ENCODE data around the gene CLCN2. TPM values are rescaled to one million over a fixed set of nuclear protein-coding genes. Genes with fewer than 3 reads are reported as not detected.

Gene CLCN2
- total RNA-seq, 1 experiment from 2014 or later: 22.6 TPM

DNA sequence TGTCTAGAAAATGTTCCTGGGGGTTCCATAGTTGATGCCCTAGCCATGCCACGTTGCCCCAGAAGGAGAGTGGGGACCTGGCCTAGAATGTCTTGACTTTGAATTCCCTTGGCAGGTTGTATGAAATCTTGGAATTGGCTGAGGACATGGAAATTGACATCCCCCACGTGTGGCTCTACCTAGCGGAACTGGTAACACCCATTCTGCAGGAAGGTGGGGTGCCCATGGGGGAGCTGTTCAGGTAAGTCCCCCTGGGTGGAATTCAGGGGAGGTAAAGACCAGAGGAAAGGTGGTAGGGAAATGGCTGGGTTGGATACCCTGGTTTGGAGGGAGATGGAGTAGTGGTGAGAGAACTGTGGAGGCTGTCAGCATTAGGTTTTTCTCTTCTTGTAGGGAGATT lies 32.9 kb downstream of the CLCN2 start (continued):
- TF ChIP-seq HMGXB4 (CRISPR knock-in tag; IDR thresholded peaks at IDR 0.05): no peak

- ATAC-seq (no peak), DNase-seq (ENCODE audit: low spot score) (no peak)
- Mint-ChIP-seq H3K9me3 (no peaks in the 10 kb centered on the region), H3K36me3 (peaks cover 96% of the 10 kb centered on the region), H3K4me1 (no peaks in the 10 kb centered on the region), H3K4me3 (no peak overlapping the region), H3K27ac (no peak overlapping the region), H3K27me3 (ENCODE audit: low read depth) (no peaks in the 10 kb centered on the region)
- TF ChIP-seq ZNF121 (CRISPR knock-in tag; IDR thresholded peaks at IDR 0.05) (no peak), ATF3 (CRISPR knock-in tag; conservative IDR thresholded peaks at IDR 0.05) (no peak), ATF6 (CRISPR knock-in tag; IDR thresholded peaks at IDR 0.05) (no peak), GABPB1 (CRISPR knock-in tag; IDR thresholded peaks at IDR 0.05) (no peak), ATF1 (CRISPR knock-in tag; IDR thresholded peaks at IDR 0.05) (no peak)
- TF ChIP-seq, protein P1, sequence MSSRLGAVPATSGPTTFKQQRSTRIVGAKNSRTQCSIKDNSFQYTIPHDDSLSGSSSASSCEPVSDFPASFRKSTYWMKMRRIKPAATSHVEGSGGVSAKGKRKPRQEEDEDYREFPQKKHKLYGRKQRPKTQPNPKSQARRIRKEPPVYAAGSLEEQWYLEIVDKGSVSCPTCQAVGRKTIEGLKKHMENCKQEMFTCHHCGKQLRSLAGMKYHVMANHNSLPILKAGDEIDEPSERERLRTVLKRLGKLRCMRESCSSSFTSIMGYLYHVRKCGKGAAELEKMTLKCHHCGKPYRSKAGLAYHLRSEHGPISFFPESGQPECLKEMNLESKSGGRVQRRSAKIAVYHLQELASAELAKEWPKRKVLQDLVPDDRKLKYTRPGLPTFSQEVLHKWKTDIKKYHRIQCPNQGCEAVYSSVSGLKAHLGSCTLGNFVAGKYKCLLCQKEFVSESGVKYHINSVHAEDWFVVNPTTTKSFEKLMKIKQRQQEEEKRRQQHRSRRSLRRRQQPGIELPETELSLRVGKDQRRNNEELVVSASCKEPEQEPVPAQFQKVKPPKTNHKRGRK (CRISPR knock-in tag; IDR thresholded peaks at IDR 0.05; ENCODE audit: borderline replicate concordance): no peak
- POLR2A ChIA-PET: no interaction called here
- CTCF ChIA-PET: interaction anchor here (1.3 kb wide), 1 partner anchor 44 kb away, joined by 5 read pairs; no protein-coding TSS in a partner anchor
Measured at GRCh38 chr3:184327171-184327570, 34.2 kb downstream of the CLCN2 start.

- H3K4me3 Mint-ChIP-seq: no peak overlapping the region
- no peaks in the 10 kb centered on the region for H3K27me3 Mint-ChIP-seq (ENCODE audit: low read depth)
- peaks cover 96% of the 10 kb centered on the region for H3K36me3 Mint-ChIP-seq
- DNase-seq (ENCODE audit: low spot score) (no peak), ATAC-seq (no peak)
- TF ChIP-seq STAT6 (CRISPR knock-in tag; conservative IDR thresholded peaks at IDR 0.05; ENCODE audit: low read depth) (no peak), ZBTB21 (CRISPR knock-in tag; IDR thresholded peaks at IDR 0.05; ENCODE audit: borderline replicate concordance) (no peak)
- CTCF ChIA-PET: no interaction called here
- no peaks in the 10 kb centered on the region for H3K4me1 Mint-ChIP-seq
- H3K27ac Mint-ChIP-seq: no peak overlapping the region
- POLR2A ChIA-PET: no interaction called here
- no peaks in the 10 kb centered on the region for H3K9me3 Mint-ChIP-seq
Measured at GRCh38 chr3:184325715-184326369, 35.6 kb downstream of the CLCN2 start.

DNA sequence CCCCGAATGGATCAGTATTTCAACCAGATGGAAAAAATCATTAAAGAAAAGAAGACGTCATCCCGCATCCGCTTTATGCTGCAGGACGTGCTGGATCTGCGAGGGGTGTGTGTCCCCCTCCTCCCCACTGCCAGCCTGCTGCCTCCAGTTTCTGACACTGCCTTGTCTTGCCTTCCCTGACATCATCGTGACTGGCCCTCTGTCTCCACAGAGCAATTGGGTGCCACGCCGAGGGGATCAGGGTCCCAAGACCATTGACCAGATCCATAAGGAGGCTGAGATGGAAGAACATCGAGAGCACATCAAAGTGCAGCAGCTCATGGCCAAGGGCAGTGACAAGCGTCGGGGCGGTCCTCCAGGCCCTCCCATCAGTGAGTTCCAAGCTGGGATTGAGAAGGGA lies 36.1 kb downstream of the CLCN2 start:
- no peak for TF ChIP-seq ZNF121 (CRISPR knock-in tag; IDR thresholded peaks at IDR 0.05)
- DNase-seq (ENCODE audit: low spot score) (no peak), ATAC-seq (no peak)
- CTCF ChIA-PET: no interaction called here
- Mint-ChIP-seq H3K4me3 (no peak overlapping the region), H3K9me3 (no peaks in the 10 kb centered on the region), H3K4me1 (no peaks in the 10 kb centered on the region), H3K27ac (no peak overlapping the region), H3K27me3 (ENCODE audit: low read depth) (no peaks in the 10 kb centered on the region), H3K36me3 (peaks cover 96% of the 10 kb centered on the region)
- POLR2A ChIA-PET: no interaction called here
